Activated naive CD8-positive, alpha-beta T cell treated with anti-CD3 and anti-CD28 coated beads for 36 hours (primary cell): ENCODE results near the gene FAM200A. TPM values are rescaled to one million over a fixed set of nuclear protein-coding genes. Genes with fewer than 3 reads are reported as not detected.

ENCODE experiments used
- DNase-seq: peaks from one replicate; pipeline ENCODE4 v3.0.0; 2021
- H3K27ac Mint-ChIP-seq: one replicate; pipeline ENCODE4 v1.8.0; 2022; ENCODE audit warnings: mild to moderate bottlenecking, moderate library complexity, mixed read lengths
- H3K27me3 Mint-ChIP-seq: one replicate; pipeline ENCODE4 v1.8.0; 2022; ENCODE audit warnings: mild to moderate bottlenecking, mixed read lengths
- H3K36me3 Mint-ChIP-seq: one replicate; pipeline ENCODE4 v1.8.0; 2021; ENCODE audit warnings: mild to moderate bottlenecking, mixed read lengths
- H3K4me1 Mint-ChIP-seq: one replicate; pipeline ENCODE4 v1.8.0; 2021; ENCODE audit warnings: mixed read lengths
- H3K4me3 Mint-ChIP-seq: one replicate; pipeline ENCODE4 v1.8.0; 2022; ENCODE audit warnings: mild to moderate bottlenecking, moderate library complexity, mixed read lengths
- H3K9me3 Mint-ChIP-seq: one replicate; pipeline ENCODE4 v1.8.0; 2022; ENCODE audit warnings: mixed read lengths
- total RNA-seq, 2 experiments: library from RNA; stranded (reverse); gene quantifications; one replicate each; pipeline ENCODE4 v1.2.3, GENCODE V29; 2021

FAM200A gene
- total RNA-seq, 2 experiments from 2014 or later = 5.6 to 6.0 TPM

GRCh38 chr7:99499721-99500636 lies 51.9 kb downstream of the FAM200A start, which contains the start of gene ZNF394:
Gene ZNF394, minus strand, starts transcription at chr7:99500281. Its CDS starts 188 bp downstream, at chr7:99500093.
- peaks cover 36% of the 10 kb centered on the region for H3K36me3 Mint-ChIP-seq
- no peaks in the 10 kb centered on the region for H3K27me3 Mint-ChIP-seq
- H3K4me3 Mint-ChIP-seq = peak within 1 kb of the TSS; percentile 92
- H3K27ac Mint-ChIP-seq = peak within 1 kb of the TSS; percentile 95
- peak; percentile 89 for DNase-seq
- peaks cover 29% of the 10 kb centered on the region for H3K4me1 Mint-ChIP-seq
- H3K9me3 Mint-ChIP-seq = peaks cover 7% of the 10 kb centered on the region

GRCh38 chr7:99499371-99499720 lies 52.6 kb downstream of the FAM200A start:
- peak overlapping the region; percentile 95 for H3K27ac Mint-ChIP-seq
- peaks cover 29% of the 10 kb centered on the region for H3K4me1 Mint-ChIP-seq
- no peaks in the 10 kb centered on the region for H3K27me3 Mint-ChIP-seq
- H3K9me3 Mint-ChIP-seq = peaks cover 8% of the 10 kb centered on the region
- H3K36me3 Mint-ChIP-seq = peaks cover 43% of the 10 kb centered on the region
- no peak for DNase-seq
- H3K4me3 Mint-ChIP-seq = peak overlapping the region; percentile 92

- Mint-ChIP-seq H3K27ac (peak overlapping the region; percentile 95), H3K9me3 (peaks cover 16% of the 10 kb centered on the region), H3K36me3 (peaks cover 51% of the 10 kb centered on the region), H3K4me3 (peak overlapping the region; percentile 92), H3K27me3 (no peaks in the 10 kb centered on the region), H3K4me1 (peaks cover 29% of the 10 kb centered on the region)
- DNase-seq = no peak
These were observed 53.4 kb downstream of the FAM200A start for GRCh38 chr7:99498546-99498944.

DNA sequence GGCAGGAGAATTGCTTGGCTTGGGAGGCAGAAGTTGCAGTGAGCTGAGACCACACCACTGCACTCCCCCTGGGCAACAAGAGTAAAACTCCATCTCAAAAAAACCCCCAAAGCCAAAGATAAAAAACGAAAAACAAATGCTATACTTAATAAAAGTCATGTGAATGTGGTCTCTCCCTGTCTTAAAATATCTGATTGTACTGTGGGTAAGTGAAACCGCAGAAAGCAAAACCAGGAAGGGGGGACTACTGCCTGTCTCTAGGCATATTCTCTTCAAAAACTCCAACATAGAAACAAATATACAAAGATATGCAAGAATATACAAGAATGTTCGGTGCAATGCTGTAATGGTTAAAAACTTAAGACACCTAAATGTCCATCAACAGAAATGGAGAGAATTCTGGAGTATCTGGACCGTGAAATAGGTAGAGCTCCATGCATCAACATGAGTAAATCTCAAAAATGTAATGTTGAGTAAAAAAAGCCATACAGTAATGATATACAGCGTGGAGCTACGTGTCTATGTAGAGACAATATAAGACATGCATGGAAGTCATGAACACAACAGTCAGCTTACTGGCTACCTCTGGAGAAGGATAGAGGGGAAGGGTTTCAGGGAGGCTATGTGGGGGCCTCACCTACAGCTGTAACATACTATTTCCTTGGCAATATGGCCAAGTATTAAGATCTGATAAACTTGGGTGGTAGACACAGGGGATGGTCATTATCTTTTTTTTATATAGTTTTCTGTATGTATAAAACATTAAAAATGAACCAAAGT lies 54.0 kb downstream of the FAM200A start:
- no peak for DNase-seq
- peaks cover 27% of the 10 kb centered on the region for H3K4me1 Mint-ChIP-seq
- H3K27ac Mint-ChIP-seq = peak overlapping the region; percentile 46
- peaks cover 22% of the 10 kb centered on the region for H3K9me3 Mint-ChIP-seq
- peak overlapping the region; percentile 92 for H3K4me3 Mint-ChIP-seq
- no peaks in the 10 kb centered on the region for H3K27me3 Mint-ChIP-seq
- H3K36me3 Mint-ChIP-seq = peaks cover 56% of the 10 kb centered on the region

Other genes with a start within 250 kb of the FAM200A start
- gene ARPC1A, start 226.2 kb downstream of the FAM200A start, total RNA-seq = 10 to 100 TPM; 55.0 to 55.9 TPM
- 100 to 1,000 TPM; 256 to 258 TPM for gene ARPC1B, start 177.4 kb downstream of the FAM200A start, total RNA-seq
- 100 to 1,000 TPM; 201 to 214 TPM for gene PDAP1, start 143.5 kb downstream of the FAM200A start, total RNA-seq
- 100 to 1,000 TPM; 156 to 162 TPM for gene BUD31, start 143.1 kb downstream of the FAM200A start, total RNA-seq
- 1 to 10 TPM; 5.9 to 9.1 TPM for gene PTCD1, start 113.3 kb downstream of the FAM200A start, total RNA-seq
- 10 to 100 TPM; 70.0 to 70.1 TPM for gene CPSF4, start 113.2 kb downstream of the FAM200A start, total RNA-seq
- gene ATP5MF, start 85.9 kb downstream of the FAM200A start, total RNA-seq = 100 to 1,000 TPM; 457 to 476 TPM
- 10 to 100 TPM; 12.6 to 14.8 TPM for gene ZNF789, start 79.2 kb downstream of the FAM200A start, total RNA-seq
- gene ZNF394, start 51.8 kb downstream of the FAM200A start, total RNA-seq = 10 to 100 TPM; 26.1 to 27.5 TPM
- 1 to 10 TPM; 8.0 to 8.3 TPM for gene ZKSCAN5, start 47.5 kb downstream of the FAM200A start, total RNA-seq
- gene ZNF655, start 6.5 kb upstream of the FAM200A start, total RNA-seq = 10 to 100 TPM; 57.5 to 58.9 TPM
- gene TMEM225B, start 46.2 kb upstream of the FAM200A start, total RNA-seq = under 1 TPM; 0.42 to 0.70 TPM
- gene ZSCAN25, start 64.8 kb upstream of the FAM200A start, total RNA-seq = 10 to 100 TPM; 29.7 to 30.1 TPM
- gene CYP3A5, start 127.9 kb upstream of the FAM200A start, total RNA-seq = not detected
- gene CYP3A7, start 183.1 kb upstream of the FAM200A start, total RNA-seq = not detected
- gene CYP3A4, start 232.1 kb upstream of the FAM200A start, total RNA-seq = not detected